ENCODE results near the gene SLC25A21.

SLC25A21 gene

DNA sequence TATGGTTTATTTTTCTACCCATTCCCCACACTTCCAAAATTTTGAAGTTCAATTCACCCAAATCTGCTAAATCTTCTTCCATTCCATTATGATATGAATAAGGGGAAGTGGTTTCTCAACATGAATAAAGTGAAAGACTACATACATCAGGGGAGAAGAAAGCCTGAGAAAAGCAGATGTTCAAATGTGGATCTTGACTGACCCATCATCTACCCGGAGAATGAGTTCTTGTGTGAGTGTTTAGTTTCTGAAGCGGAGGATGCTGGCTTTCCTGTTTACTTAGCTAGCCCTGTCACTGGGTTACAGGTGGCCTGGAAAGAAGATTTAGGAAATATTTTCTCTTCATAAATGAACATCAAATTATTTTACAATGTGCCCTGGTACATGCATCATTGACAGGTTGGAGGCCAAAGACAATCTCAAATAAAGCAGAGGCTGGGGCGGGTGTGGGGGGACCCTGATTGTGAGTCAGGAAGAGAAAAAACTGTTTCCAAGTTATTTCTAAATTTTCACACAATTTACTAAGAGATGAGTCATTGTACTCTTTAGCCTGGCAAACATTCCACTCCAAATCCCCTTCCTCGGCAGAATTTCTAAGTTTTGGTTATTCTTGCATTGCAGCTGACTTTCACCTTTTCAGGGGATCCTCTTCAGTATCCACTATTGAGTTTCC lies 135.6 kb downstream of the SLC25A21 start:
- Mint-ChIP-seq H3K27ac (ENCODE audit: low read depth) (no peak overlapping the region), H3K4me3 (no peak overlapping the region), H3K4me1 (no peaks in the 10 kb centered on the region), H3K27me3 (no peaks in the 10 kb centered on the region), H3K36me3 (ENCODE audit: insufficient read depth) (no peaks in the 10 kb centered on the region), H3K9me3 (peaks cover 6% of the 10 kb centered on the region)
- ATAC-seq (replicated peaks; ENCODE audit: extremely low read depth, poor library complexity, severe bottlenecking) (no peak), DNase-seq (ENCODE audit: low spot score in 2 of 2) (no peak)

DNA sequence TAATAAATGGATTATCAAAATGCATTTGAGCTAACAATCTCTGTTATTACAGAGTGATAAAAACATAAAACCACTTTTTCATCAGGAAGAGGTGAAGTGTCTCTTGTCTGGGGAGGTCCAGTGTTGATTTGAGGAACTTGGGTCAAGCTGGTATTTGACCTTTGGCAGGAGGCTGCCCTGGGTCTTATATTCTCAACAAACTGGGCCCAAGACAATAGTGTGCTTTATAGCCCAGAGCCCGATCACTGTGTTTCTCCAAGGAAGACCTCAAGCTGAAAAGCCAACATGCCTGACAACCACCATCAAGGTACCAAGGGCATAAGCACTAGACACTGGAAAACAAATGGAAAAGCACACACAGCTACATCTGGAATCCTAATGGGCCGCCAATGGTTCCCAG lies 137.0 kb downstream of the SLC25A21 start:
- ATAC-seq (replicated peaks; ENCODE audit: extremely low read depth, poor library complexity, severe bottlenecking) (no peak), DNase-seq (ENCODE audit: low spot score in 2 of 2) (no peak)
- H3K27ac Mint-ChIP-seq (ENCODE audit: low read depth) = no peak overlapping the region
- H3K4me1 Mint-ChIP-seq = no peaks in the 10 kb centered on the region
- peaks cover 6% of the 10 kb centered on the region for H3K9me3 Mint-ChIP-seq
- H3K27me3 Mint-ChIP-seq = no peaks in the 10 kb centered on the region
- no peak overlapping the region for H3K4me3 Mint-ChIP-seq
- H3K36me3 Mint-ChIP-seq (ENCODE audit: insufficient read depth) = no peaks in the 10 kb centered on the region

DNA sequence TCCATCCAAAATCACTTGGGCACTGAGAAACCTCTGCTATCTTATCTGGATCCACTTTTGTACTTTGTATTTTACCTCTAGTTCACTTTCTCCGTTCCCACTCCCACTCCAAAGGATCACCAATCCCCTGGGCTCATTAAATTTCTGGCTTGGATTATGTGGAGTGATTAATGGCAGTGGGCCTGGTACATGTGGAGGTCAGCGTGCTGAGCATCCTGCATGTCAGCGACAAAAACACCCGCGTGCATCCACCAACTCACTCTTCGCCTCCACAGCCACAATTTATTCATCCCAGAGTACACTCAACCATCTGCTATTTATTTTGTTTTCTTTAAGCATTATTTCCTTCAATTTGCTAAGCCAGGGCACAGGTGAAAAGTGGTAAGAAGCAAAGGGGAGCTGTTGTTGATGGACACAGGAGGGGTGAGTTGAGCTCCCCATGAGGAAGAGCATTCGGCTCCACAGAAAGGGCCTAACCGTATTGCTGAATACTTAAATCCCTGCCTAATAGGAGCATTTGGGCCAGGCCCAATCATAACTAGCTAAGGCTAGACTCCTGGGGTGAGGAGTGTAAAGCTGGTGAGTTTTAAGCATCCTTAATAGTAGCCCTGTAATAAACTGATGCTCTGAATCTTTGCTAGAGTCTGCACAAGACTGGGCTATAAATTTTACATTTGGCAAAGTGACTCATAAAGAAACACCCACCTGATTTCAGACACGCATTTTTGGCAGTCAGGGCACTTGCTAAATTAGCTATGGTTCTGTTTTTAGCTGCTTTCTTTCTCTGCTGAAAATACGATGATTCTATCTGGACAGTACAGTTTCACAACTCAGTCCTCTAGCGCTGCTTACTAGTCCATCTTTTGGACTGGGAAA lies 137.8 kb downstream of the SLC25A21 start:
- Mint-ChIP-seq H3K27me3 (no peaks in the 10 kb centered on the region), H3K4me3 (no peak overlapping the region), H3K27ac (ENCODE audit: low read depth) (no peak overlapping the region), H3K36me3 (ENCODE audit: insufficient read depth) (no peaks in the 10 kb centered on the region), H3K4me1 (no peaks in the 10 kb centered on the region), H3K9me3 (peaks cover 6% of the 10 kb centered on the region)
- no peak for DNase-seq (ENCODE audit: low spot score in 2 of 2)
- ATAC-seq (replicated peaks; ENCODE audit: extremely low read depth, poor library complexity, severe bottlenecking) = no peak

DNA sequence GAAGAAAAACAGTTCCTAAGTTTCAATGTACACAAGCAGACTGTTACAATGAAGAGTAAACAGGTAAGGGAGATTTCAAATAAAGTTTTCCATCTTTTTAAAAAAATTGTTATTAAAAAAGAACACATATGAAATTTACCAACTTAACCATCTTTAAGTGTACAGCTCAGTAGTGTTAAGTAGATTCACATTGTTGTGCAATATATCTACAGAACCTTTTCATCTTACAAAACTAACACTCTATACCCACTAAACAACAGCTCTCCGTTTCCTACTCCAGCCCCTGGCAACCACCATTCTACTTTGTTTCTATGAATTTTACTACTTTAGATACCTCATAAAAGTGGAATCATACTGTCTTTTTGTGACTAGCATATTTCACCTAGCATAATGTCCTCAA lies 139.5 kb downstream of the SLC25A21 start:
- Mint-ChIP-seq H3K4me1 (no peaks in the 10 kb centered on the region), H3K27ac (ENCODE audit: low read depth) (no peak overlapping the region), H3K9me3 (peaks cover 5% of the 10 kb centered on the region), H3K27me3 (no peaks in the 10 kb centered on the region), H3K4me3 (no peak overlapping the region), H3K36me3 (ENCODE audit: insufficient read depth) (no peaks in the 10 kb centered on the region)
- DNase-seq (ENCODE audit: low spot score in 2 of 2) (no peak), ATAC-seq (replicated peaks; ENCODE audit: extremely low read depth, poor library complexity, severe bottlenecking) (no peak)

DNA sequence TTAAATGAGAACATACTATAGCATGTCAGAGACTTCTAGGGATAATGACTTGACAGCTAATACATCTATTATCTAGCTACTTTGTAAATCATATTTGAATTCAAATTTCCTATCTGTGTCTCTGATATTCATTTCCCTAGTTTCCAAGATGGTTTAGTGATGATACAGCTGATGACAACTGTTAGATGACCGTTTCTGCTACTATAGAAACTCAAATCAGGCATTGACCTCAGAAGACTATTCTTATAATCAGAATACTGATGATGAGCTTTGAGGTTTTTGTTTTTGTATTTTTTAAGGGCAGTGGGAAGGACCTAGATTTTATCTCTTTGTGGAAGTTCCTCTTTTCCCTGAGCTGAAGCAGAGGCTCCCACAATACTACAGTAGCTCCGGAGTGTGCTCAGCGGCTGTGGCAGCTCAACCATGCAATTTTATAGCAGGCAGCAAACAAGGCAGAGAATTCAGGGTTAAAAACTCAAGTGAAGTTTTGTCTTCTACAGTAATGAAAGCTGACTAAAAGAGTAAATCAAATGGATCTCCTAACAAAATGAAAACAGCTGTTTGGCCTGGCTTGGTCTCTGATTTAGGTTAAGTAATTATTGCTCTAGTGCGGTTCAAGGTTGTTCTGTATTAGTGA lies 145.1 kb downstream of the SLC25A21 start:
- DNase-seq (ENCODE audit: low spot score in 2 of 2) = no peak
- H3K9me3 Mint-ChIP-seq = no peaks in the 10 kb centered on the region
- H3K36me3 Mint-ChIP-seq (ENCODE audit: insufficient read depth) = no peaks in the 10 kb centered on the region
- no peaks in the 10 kb centered on the region for H3K27me3 Mint-ChIP-seq
- H3K27ac Mint-ChIP-seq (ENCODE audit: low read depth) = no peak overlapping the region
- H3K4me3 Mint-ChIP-seq = no peak overlapping the region
- no peak for ATAC-seq (replicated peaks; ENCODE audit: extremely low read depth, poor library complexity, severe bottlenecking)
- no peaks in the 10 kb centered on the region for H3K4me1 Mint-ChIP-seq

DNA sequence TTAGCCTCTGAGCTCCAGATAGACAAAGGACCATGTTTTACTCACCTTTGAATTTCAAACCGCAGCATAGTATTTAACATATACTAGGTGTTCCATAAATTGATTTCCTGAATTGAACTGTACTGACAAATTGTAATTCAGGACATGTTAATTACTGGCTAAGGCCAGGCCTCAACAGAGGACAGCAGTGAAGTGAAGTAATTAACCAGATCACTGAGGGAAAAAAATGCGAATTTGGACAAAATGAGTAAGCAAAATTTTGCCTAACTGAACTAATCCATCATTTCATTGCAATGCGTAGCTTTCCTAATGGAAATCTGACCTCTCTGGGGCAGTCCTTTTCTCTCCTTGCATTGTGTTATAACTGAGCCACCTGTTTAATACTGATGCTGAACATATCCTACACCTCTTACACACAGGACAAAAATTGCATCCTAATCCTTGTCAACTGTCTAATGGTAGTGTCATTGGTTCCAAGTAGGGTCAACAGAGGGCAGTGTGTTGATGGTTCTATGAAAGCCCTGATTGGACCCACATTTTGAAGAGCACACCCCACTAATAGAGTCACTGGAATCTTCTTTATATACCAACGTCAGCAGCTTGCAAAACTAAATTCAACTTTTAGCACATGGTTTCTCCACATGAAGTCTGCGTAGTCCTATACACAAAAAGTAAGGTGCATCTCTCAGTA lies 148.4 kb downstream of the SLC25A21 start:
- no peak for DNase-seq (ENCODE audit: low spot score in 2 of 2)
- H3K4me3 Mint-ChIP-seq = no peak overlapping the region
- no peaks in the 10 kb centered on the region for H3K27me3 Mint-ChIP-seq
- H3K4me1 Mint-ChIP-seq = no peaks in the 10 kb centered on the region
- no peak for ATAC-seq (replicated peaks; ENCODE audit: extremely low read depth, poor library complexity, severe bottlenecking)
- H3K9me3 Mint-ChIP-seq = peaks cover 6% of the 10 kb centered on the region
- H3K27ac Mint-ChIP-seq (ENCODE audit: low read depth) = no peak overlapping the region
- H3K36me3 Mint-ChIP-seq (ENCODE audit: insufficient read depth) = no peaks in the 10 kb centered on the region

DNA sequence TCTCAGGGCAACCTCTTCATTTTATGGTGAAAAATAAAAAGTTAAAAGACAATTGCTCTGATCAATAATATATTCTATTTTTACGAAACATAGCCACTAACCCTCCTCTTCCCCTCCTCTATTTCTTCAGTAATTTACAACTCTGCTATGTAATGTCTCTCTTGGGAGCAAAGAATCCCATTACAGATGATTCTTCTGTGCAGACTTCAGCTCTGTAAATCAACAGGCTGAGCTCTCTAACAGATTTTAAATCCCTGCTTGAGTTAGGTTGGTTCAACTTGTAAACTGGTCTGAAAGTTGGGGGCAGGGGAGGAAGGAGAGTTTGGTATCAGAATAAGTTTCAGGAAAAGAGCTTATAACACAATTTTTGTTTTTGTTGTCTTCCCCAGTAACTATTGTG lies 151.0 kb downstream of the SLC25A21 start:
- Mint-ChIP-seq H3K27ac (ENCODE audit: low read depth) (no peak overlapping the region), H3K36me3 (ENCODE audit: insufficient read depth) (no peaks in the 10 kb centered on the region), H3K27me3 (no peaks in the 10 kb centered on the region), H3K4me1 (no peaks in the 10 kb centered on the region), H3K9me3 (peaks cover 16% of the 10 kb centered on the region), H3K4me3 (no peak overlapping the region)
- ATAC-seq (replicated peaks; ENCODE audit: extremely low read depth, poor library complexity, severe bottlenecking) (no peak), DNase-seq (ENCODE audit: low spot score in 2 of 2) (no peak)

DNA sequence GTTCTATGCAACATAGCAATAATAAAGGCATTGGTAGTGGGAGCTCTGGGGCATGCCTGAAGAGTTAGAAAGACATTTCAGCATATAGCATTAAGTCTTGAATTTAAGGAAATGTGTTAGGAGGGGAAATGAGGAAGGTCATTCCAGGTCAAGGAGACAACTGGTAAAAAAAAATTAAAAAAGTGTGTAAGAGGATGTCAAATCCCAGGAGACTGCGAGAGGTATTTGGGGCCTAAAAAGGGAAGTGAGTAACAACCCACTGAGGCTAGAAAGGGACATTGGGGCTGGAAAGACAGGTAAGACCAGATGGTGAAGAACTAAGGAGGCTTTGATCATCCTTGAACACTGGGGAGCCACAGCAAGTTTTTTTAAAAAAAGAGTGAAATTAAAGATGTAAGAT lies 152.9 kb downstream of the SLC25A21 start:
- ATAC-seq (replicated peaks; ENCODE audit: extremely low read depth, poor library complexity, severe bottlenecking) (no peak), DNase-seq (ENCODE audit: low spot score in 2 of 2) (no peak)
- Mint-ChIP-seq H3K36me3 (ENCODE audit: insufficient read depth) (no peaks in the 10 kb centered on the region), H3K4me1 (no peaks in the 10 kb centered on the region), H3K9me3 (peaks cover 19% of the 10 kb centered on the region), H3K27ac (ENCODE audit: low read depth) (no peak overlapping the region), H3K4me3 (no peak overlapping the region), H3K27me3 (no peaks in the 10 kb centered on the region)

DNA sequence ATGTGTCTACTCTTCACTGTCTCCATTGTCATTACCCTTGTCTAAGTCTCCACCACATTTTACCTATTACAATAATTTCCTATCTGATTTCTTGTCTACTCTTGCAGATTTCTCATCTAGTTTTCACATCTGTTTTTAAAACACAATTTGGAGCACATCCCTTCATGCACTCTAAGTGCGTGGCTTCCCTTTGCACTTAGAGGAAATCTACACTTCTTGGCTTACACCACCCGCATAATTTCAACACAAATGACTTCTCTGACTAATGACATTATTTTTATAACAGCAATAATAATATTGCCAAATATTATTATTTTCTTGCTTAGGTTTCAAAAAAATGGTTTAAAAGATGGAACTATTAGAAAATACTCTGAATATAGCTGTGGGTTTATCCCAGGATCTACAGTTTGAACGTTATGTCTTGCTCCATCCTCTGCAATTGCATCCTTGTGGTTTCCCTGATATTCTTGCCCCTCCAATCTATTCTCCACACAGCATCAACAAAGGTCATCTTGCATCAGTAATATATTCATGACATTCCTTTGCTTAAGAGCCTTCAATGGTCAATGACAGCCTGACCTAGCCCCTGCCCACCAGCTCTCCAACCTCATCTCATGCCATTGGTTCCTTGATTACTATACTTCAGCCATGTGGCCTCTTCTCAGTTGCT lies 153.7 kb downstream of the SLC25A21 start:
- DNase-seq (ENCODE audit: low spot score in 2 of 2) (no peak), ATAC-seq (replicated peaks; ENCODE audit: extremely low read depth, poor library complexity, severe bottlenecking) (no peak)
- H3K27me3 Mint-ChIP-seq = no peaks in the 10 kb centered on the region
- no peaks in the 10 kb centered on the region for H3K36me3 Mint-ChIP-seq (ENCODE audit: insufficient read depth)
- no peaks in the 10 kb centered on the region for H3K4me1 Mint-ChIP-seq
- peaks cover 23% of the 10 kb centered on the region for H3K9me3 Mint-ChIP-seq
- H3K27ac Mint-ChIP-seq (ENCODE audit: low read depth) = no peak overlapping the region
- H3K4me3 Mint-ChIP-seq = no peak overlapping the region

DNA sequence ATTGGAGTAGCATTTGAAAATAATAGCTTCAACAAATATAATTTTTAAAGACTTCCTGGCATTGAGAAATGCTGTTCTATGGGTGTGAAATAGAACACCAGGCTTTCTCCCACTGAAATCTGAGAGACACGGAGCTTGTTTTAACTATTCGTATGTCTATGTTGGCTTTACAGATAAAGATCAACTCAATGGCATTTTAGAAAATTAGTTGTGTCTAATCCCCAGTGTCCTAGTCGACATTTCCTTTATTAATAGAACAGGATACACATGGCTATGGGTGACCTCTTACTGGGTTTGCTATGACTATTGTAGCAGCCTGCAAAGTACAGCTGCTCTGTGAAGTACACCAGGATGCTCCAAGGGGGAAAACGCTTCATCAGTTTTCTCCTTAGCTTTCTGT lies 159.3 kb downstream of the SLC25A21 start:
- Mint-ChIP-seq H3K9me3 (peaks cover 13% of the 10 kb centered on the region), H3K4me1 (no peaks in the 10 kb centered on the region), H3K27me3 (no peaks in the 10 kb centered on the region), H3K27ac (ENCODE audit: low read depth) (no peak overlapping the region), H3K4me3 (no peak overlapping the region), H3K36me3 (ENCODE audit: insufficient read depth) (no peaks in the 10 kb centered on the region)
- DNase-seq (ENCODE audit: low spot score in 2 of 2) (no peak), ATAC-seq (replicated peaks; ENCODE audit: extremely low read depth, poor library complexity, severe bottlenecking) (no peak)

DNA sequence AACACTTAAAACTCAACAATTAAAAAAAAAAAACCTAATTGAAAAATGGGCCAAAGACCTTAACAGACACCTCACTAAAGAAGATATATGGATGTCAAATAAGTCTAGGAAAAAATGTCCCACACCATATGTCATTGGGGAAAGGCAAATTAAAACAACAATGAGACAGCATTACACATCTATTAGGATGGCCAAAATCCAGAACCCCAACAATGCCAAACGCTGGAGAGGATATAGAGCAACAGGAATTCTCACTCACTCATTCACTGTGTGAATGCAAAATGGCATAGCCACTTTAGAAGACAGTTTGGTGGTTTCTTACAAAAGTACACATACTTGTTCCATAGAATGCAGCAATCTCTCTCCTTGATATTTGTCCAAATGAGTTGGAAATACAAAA lies 173.7 kb downstream of the SLC25A21 start:
- Mint-ChIP-seq H3K27me3 (no peaks in the 10 kb centered on the region), H3K4me3 (no peak overlapping the region), H3K9me3 (peaks cover 12% of the 10 kb centered on the region), H3K4me1 (no peaks in the 10 kb centered on the region), H3K36me3 (ENCODE audit: insufficient read depth) (no peaks in the 10 kb centered on the region), H3K27ac (ENCODE audit: low read depth) (no peak overlapping the region)
- ATAC-seq (replicated peaks; ENCODE audit: extremely low read depth, poor library complexity, severe bottlenecking) (no peak), DNase-seq (ENCODE audit: low spot score in 2 of 2) (no peak)

DNA sequence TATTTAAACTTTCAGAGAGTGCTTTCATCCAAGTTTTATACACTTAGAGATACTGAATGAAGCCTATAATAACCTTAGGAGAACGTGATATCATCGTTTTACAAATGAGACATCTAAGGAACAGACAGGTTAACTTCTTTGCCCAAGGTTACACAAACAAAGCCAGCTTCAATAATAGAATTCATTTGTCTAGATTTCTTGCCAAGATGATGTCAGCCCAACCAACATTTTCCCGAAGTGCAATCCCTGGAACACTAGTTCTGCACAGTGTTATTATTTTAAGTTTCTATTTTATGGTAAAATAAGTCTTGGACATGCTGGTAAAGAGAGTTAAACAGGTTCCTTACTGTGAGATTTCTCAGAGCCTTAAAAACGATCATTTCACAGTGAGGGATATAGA lies 174.6 kb downstream of the SLC25A21 start:
- Mint-ChIP-seq H3K27me3 (no peaks in the 10 kb centered on the region), H3K36me3 (ENCODE audit: insufficient read depth) (no peaks in the 10 kb centered on the region), H3K9me3 (peaks cover 12% of the 10 kb centered on the region), H3K27ac (ENCODE audit: low read depth) (no peak overlapping the region), H3K4me3 (no peak overlapping the region), H3K4me1 (no peaks in the 10 kb centered on the region)
- DNase-seq (ENCODE audit: low spot score in 2 of 2) (no peak), ATAC-seq (replicated peaks; ENCODE audit: extremely low read depth, poor library complexity, severe bottlenecking) (no peak)

Data from central memory CD8-positive, alpha-beta T cell (primary cell).